Activated naive CD8-positive, alpha-beta T cell treated with anti-CD3 and anti-CD28 coated beads for 36 hours (primary cell): ENCODE results near the gene BOLL. TPM values are rescaled to one million over a fixed set of nuclear protein-coding genes. Genes with fewer than 3 reads are reported as not detected.
A peak's percentile ranks its signal among the peaks of the same experiment; 100 is the strongest.

Experiments
- DNase-seq: peaks from one replicate; pipeline ENCODE4 v3.0.0; 2021
- H3K27ac Mint-ChIP-seq: one replicate; pipeline ENCODE4 v1.8.0; 2022; ENCODE audit warnings: mild to moderate bottlenecking, moderate library complexity, mixed read lengths
- H3K27me3 Mint-ChIP-seq: one replicate; pipeline ENCODE4 v1.8.0; 2022; ENCODE audit warnings: mild to moderate bottlenecking, mixed read lengths
- H3K36me3 Mint-ChIP-seq: one replicate; pipeline ENCODE4 v1.8.0; 2021; ENCODE audit warnings: mild to moderate bottlenecking, mixed read lengths
- H3K4me1 Mint-ChIP-seq: one replicate; pipeline ENCODE4 v1.8.0; 2021; ENCODE audit warnings: mixed read lengths
- H3K4me3 Mint-ChIP-seq: one replicate; pipeline ENCODE4 v1.8.0; 2022; ENCODE audit warnings: mild to moderate bottlenecking, moderate library complexity, mixed read lengths
- H3K9me3 Mint-ChIP-seq: one replicate; pipeline ENCODE4 v1.8.0; 2022; ENCODE audit warnings: mixed read lengths
- total RNA-seq, 2 experiments: library from RNA; stranded (reverse); gene quantifications; one replicate each; pipeline ENCODE4 v1.2.3, GENCODE V29; 2021

The BOLL gene
- total RNA-seq, 2 experiments from 2014 or later, result not detected

GRCh38 chr2:197804049-197804757 is 19.1 kb upstream of the BOLL start, which contains the start of gene PLCL1:
Gene PLCL1, plus strand, starts transcription at chr2:197804593.
- Mint-ChIP-seq H3K36me3 (no peaks in the 10 kb centered on the region), H3K27me3 (no peaks in the 10 kb centered on the region), H3K4me1 (peaks cover 35% of the 10 kb centered on the region), H3K27ac (peak within 1 kb of the TSS; percentile 26), H3K9me3 (no peaks in the 10 kb centered on the region), H3K4me3 (peak within 1 kb of the TSS; percentile 92)
- DNase-seq, result peak; percentile 92

DNA sequence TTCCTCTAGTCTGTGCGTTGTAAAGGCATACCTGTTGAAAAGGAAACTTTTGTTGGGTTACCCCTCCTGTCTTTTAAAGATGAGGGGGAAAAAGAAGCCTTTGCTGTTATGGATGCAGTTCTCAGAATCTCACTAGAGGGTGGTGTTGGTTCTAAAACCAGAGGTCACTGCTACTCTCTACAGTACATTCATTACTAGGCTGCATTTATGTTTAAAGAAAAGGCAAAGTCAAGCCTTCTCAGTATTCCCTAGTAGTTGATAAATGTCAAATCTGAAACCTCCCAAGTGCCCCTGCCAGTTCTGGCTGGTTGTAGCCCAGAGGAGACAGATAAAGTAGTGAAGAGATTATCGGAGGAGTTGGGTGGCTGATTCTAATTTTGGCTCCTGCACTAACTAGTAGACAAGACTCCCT is 17.9 kb upstream of the BOLL start:
- no peaks in the 10 kb centered on the region for H3K9me3 Mint-ChIP-seq
- no peak for DNase-seq
- H3K36me3 Mint-ChIP-seq, result no peaks in the 10 kb centered on the region
- no peak overlapping the region for H3K27ac Mint-ChIP-seq
- peak overlapping the region; percentile 34 for H3K4me3 Mint-ChIP-seq
- peaks cover 29% of the 10 kb centered on the region for H3K4me1 Mint-ChIP-seq
- peaks cover 5% of the 10 kb centered on the region for H3K27me3 Mint-ChIP-seq

- no peaks in the 10 kb centered on the region for H3K36me3 Mint-ChIP-seq
- no peak overlapping the region for H3K4me3 Mint-ChIP-seq
- no peak overlapping the region for H3K27ac Mint-ChIP-seq
- no peaks in the 10 kb centered on the region for H3K9me3 Mint-ChIP-seq
- H3K27me3 Mint-ChIP-seq, result peaks cover 5% of the 10 kb centered on the region
- no peak for DNase-seq
- H3K4me1 Mint-ChIP-seq, result peaks cover 17% of the 10 kb centered on the region
Observed at GRCh38 chr2:197801033-197801432, 15.9 kb upstream of the BOLL start.

DNA sequence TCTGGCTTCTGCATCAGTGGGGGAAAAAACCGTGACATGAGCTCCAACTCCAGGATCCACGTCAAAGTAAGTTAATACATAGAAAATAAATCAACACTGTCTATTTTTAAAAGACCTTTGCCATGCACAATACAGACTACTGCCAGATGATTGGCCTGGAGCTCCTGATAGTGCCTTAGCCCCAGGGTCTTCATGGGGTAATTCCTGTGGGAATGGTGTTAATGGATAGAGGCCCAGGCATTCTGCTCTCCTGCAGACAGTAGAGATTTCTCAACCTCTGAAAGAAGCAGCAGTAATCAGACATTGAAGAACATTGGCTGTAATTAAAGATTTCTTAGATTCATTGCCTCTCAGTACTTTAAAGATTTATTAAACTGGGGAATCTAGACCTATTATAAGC is 15.0 kb upstream of the BOLL start:
- H3K4me1 Mint-ChIP-seq, result peaks cover 9% of the 10 kb centered on the region
- peaks cover 5% of the 10 kb centered on the region for H3K27me3 Mint-ChIP-seq
- H3K36me3 Mint-ChIP-seq, result no peaks in the 10 kb centered on the region
- no peak for DNase-seq
- no peak overlapping the region for H3K27ac Mint-ChIP-seq
- H3K4me3 Mint-ChIP-seq, result no peak overlapping the region
- no peaks in the 10 kb centered on the region for H3K9me3 Mint-ChIP-seq

DNA sequence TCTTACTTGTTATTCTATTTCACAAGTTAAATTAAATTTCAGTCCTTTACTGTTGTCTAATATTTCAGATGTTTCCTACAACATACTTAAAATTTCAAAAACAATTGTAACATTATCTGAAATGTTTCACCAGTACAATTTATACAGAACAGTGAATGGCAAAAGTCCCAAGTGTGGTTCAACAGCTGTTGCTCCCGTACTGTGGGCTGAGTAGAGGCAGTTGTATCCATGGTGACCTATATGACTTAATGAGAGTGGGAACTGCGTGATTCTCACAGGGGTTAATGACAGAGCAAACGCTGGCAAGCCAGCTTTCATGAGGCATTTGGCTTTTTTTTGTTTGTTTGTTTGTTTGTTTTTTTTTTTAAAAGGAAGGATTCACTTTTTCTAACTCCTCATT is 13.9 kb upstream of the BOLL start:
- no peak overlapping the region for H3K4me3 Mint-ChIP-seq
- no peaks in the 10 kb centered on the region for H3K9me3 Mint-ChIP-seq
- H3K4me1 Mint-ChIP-seq, result peaks cover 7% of the 10 kb centered on the region
- H3K27me3 Mint-ChIP-seq, result peaks cover 5% of the 10 kb centered on the region
- H3K36me3 Mint-ChIP-seq, result no peaks in the 10 kb centered on the region
- H3K27ac Mint-ChIP-seq, result no peak overlapping the region
- no peak for DNase-seq

DNA sequence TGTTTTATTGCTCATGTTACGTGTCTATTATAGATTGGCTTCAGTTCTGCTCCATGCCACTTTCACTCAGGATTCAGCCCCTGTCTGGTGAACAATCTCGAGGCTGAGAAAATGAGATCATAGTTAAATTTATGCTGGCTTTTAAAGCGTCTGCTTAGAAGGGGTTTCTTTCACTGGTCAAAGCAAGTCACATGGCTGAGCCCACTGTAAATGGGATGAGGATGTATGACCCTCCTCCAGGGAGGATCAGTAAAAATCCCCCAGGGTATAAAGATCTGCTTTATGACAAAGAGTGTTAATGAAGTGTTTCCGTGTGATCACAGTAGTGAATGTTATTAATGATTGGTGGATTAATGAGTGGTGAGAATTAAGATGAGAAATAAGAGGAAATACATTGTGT is 13.1 kb upstream of the BOLL start:
- Mint-ChIP-seq H3K9me3 (no peaks in the 10 kb centered on the region), H3K27ac (no peak overlapping the region), H3K4me3 (no peak overlapping the region), H3K36me3 (no peaks in the 10 kb centered on the region), H3K4me1 (peaks cover 2% of the 10 kb centered on the region), H3K27me3 (peaks cover 9% of the 10 kb centered on the region)
- no peak for DNase-seq

DNA sequence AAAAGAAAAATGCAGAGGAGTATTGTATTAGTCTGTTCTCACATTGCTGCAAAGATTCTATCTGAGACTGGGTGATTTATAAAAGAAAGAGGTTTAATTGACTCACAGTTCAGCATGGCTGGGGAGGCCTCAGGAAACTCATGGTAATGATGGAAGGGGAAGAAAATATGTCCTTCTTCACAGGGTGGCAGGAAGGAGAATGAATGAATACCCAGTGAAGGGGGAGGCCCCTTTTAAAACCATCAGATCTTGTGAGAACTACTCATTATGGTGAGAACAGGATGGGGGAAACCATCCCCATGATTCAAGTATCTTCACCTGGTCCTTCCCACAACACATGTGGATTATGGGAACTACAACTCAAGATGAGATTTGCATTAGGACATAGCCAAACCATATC is 10.2 kb upstream of the BOLL start:
- DNase-seq, result no peak
- H3K4me3 Mint-ChIP-seq, result no peak overlapping the region
- no peaks in the 10 kb centered on the region for H3K9me3 Mint-ChIP-seq
- H3K27ac Mint-ChIP-seq, result no peak overlapping the region
- no peaks in the 10 kb centered on the region for H3K36me3 Mint-ChIP-seq
- no peaks in the 10 kb centered on the region for H3K4me1 Mint-ChIP-seq
- H3K27me3 Mint-ChIP-seq, result peaks cover 18% of the 10 kb centered on the region

GRCh38 chr2:197793456-197793855 is 8.3 kb upstream of the BOLL start:
- H3K27me3 Mint-ChIP-seq, result peaks cover 22% of the 10 kb centered on the region
- H3K4me1 Mint-ChIP-seq, result no peaks in the 10 kb centered on the region
- H3K27ac Mint-ChIP-seq, result no peak overlapping the region
- H3K9me3 Mint-ChIP-seq, result no peaks in the 10 kb centered on the region
- no peaks in the 10 kb centered on the region for H3K36me3 Mint-ChIP-seq
- H3K4me3 Mint-ChIP-seq, result no peak overlapping the region
- no peak for DNase-seq

DNA sequence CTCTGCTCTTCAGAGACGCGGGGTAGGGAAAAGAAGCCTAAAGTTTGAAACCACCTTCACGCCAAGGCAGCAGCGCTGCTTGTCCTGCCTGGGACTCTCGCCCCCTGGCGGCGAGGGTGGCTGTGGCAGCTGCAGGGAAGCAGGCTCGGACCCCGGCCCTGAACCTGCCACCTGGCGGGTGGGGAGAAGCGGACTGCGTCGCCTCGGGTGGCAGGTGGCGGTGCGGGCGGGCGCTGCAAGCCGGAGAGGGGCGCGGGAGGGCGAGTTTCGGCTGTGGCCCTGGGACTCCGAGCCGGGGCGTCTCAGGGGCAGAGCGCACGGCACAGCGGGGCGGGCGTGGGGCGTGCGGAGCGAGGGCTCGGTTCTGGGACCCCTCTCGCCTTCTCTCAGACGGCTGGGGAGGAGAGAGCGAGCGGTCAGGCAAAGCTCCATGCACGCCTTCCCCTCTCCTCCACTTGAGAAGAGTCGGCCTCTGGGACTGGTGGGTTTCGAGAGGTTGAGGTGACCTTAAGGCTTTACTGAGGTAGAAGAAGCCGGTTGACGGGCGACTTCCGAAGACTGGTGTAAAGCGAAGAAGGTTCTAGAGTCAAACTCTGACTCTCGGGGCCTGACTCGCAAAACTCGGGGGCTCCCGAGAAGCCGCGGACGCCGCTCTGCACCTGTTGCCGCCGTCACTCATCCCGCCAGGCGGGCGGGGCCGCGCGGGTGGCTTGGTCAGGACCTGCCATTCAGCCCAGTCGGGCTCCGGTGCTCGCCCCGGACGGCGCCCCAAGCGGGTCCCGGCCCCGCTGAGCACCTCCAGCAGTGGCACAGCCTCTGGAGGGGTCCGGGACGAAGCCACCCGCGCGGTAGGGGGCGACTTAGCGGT is 1.1 kb upstream of the BOLL start:
- DNase-seq, result peak; percentile 82
- Mint-ChIP-seq H3K36me3 (no peaks in the 10 kb centered on the region), H3K9me3 (no peaks in the 10 kb centered on the region), H3K4me1 (no peaks in the 10 kb centered on the region), H3K27ac (no peak overlapping the region), H3K27me3 (peaks cover 31% of the 10 kb centered on the region), H3K4me3 (peak overlapping the region; percentile 68)

- H3K4me1 Mint-ChIP-seq, result no peaks in the 10 kb centered on the region
- H3K27me3 Mint-ChIP-seq, result peaks cover 15% of the 10 kb centered on the region
- no peaks in the 10 kb centered on the region for H3K36me3 Mint-ChIP-seq
- H3K27ac Mint-ChIP-seq, result no peak overlapping the region
- DNase-seq, result no peak
- no peaks in the 10 kb centered on the region for H3K9me3 Mint-ChIP-seq
- no peak overlapping the region for H3K4me3 Mint-ChIP-seq
Observed at GRCh38 chr2:197782126-197782525, 3.0 kb downstream of the BOLL start.

DNA sequence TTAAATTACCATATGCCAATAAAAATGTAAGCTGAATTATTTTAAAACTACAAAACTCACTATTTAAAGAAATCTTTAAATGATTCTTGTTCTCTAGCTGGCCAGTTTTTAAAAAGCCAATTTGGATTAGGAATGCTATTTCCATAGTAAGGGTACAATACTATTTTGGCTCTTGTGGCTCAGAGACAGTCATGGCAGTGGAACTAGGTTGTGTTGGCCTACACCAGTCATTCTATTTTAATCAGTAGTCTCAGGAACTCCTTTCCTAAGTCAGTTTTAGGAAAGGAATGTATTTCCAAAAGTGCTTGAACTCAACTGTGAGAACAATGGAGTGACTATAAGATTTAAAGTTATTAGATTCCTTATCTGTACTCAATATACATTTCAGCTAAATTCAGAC is 5.9 kb downstream of the BOLL start:
- Mint-ChIP-seq H3K9me3 (no peaks in the 10 kb centered on the region), H3K4me3 (no peak overlapping the region), H3K36me3 (no peaks in the 10 kb centered on the region), H3K4me1 (no peaks in the 10 kb centered on the region), H3K27ac (no peak overlapping the region), H3K27me3 (peaks cover 9% of the 10 kb centered on the region)
- DNase-seq, result no peak

- H3K36me3 Mint-ChIP-seq, result no peaks in the 10 kb centered on the region
- no peaks in the 10 kb centered on the region for H3K4me1 Mint-ChIP-seq
- no peak overlapping the region for H3K4me3 Mint-ChIP-seq
- DNase-seq, result no peak
- no peaks in the 10 kb centered on the region for H3K9me3 Mint-ChIP-seq
- H3K27ac Mint-ChIP-seq, result no peak overlapping the region
- peaks cover 7% of the 10 kb centered on the region for H3K27me3 Mint-ChIP-seq
Observed at GRCh38 chr2:197777823-197778407, 7.2 kb downstream of the BOLL start.

GRCh38 chr2:197760293-197760657 is 24.8 kb downstream of the BOLL start:
- peaks cover 13% of the 10 kb centered on the region for H3K9me3 Mint-ChIP-seq
- DNase-seq, result no peak
- H3K4me1 Mint-ChIP-seq, result no peaks in the 10 kb centered on the region
- peaks cover 14% of the 10 kb centered on the region for H3K27me3 Mint-ChIP-seq
- H3K27ac Mint-ChIP-seq, result no peak overlapping the region
- H3K36me3 Mint-ChIP-seq, result peaks cover 3% of the 10 kb centered on the region
- H3K4me3 Mint-ChIP-seq, result no peak overlapping the region

- no peak overlapping the region for H3K27ac Mint-ChIP-seq
- H3K4me1 Mint-ChIP-seq, result no peaks in the 10 kb centered on the region
- no peak for DNase-seq
- H3K27me3 Mint-ChIP-seq, result peaks cover 11% of the 10 kb centered on the region
- H3K4me3 Mint-ChIP-seq, result no peak overlapping the region
- peaks cover 3% of the 10 kb centered on the region for H3K36me3 Mint-ChIP-seq
- H3K9me3 Mint-ChIP-seq, result peaks cover 13% of the 10 kb centered on the region
Observed at GRCh38 chr2:197759625-197760292, 25.4 kb downstream of the BOLL start.

DNA sequence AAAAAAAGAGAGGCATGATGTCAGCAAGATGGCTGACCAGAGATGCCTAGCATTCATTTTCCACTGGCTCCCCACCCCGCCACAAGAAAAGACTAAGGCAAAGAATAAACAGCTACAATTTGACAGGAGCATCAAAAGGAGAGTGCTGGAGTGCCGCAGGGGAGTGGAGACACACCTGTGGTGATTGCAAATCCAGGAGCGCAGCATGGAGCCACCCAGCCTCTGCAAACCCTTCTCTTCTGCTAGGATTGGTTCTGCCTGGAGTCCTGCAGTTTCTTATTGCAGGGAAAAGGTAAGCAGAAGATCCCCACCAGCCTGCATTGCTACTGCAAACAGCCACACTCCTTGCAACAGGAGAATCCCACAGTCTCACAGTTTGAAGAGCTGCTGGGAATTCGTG is 26.1 kb downstream of the BOLL start:
- peaks cover 13% of the 10 kb centered on the region for H3K9me3 Mint-ChIP-seq
- no peak for DNase-seq
- peaks cover 10% of the 10 kb centered on the region for H3K27me3 Mint-ChIP-seq
- H3K4me1 Mint-ChIP-seq, result no peaks in the 10 kb centered on the region
- no peak overlapping the region for H3K4me3 Mint-ChIP-seq
- peaks cover 3% of the 10 kb centered on the region for H3K36me3 Mint-ChIP-seq
- no peak overlapping the region for H3K27ac Mint-ChIP-seq
